A549 treated with AZD2906 at 1 μM for 4 hours (cell line): ENCODE measurements around the gene TMIGD3. TPM values are rescaled to one million over a fixed set of nuclear protein-coding genes. Genes with fewer than 3 reads are reported as not detected.

Experiments used
- total RNA-seq: library from RNA; stranded (reverse); fragments of 200-300 nt; extraction: Qiagen RNA extraction; gene quantifications from 5 replicates; pipeline ENCODE4 v1.2.3, GENCODE V29; 2022

Gene TMIGD3
- total RNA-seq = 0.08 TPM in 1 of 5 replicates, not detected in the others

DNA sequence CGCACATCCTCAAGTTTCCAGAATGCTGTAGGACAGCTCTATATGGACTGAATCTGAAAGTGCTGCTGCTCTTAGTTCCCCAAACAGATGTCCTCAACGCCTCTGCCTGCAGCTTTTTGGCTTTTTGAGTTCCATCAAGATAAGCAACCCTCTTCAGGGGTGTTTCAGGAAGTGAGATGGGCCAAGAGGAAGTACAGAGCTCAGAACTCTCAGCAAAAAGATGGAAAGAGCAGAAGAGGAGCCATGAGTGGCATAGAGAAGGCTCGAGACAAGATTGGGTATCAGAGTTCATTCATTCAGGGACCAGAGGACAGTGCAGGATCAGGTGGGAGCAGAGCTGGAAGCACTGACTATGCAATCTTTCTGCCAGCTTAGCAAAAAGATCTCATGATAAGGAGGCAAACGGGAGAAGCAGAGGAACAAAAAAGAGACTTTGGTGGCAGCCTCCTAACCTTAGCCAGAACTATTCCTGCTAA is at the start of gene TMIGD3, which contains the start of gene ADORA3:
Gene TMIGD3 (minus strand): TSS at position 49 of the 476 bp plus-strand sequence. CDS start 279 bp downstream, outside the sequence.
Gene ADORA3 (minus strand): TSS at position 49 of the 476 bp plus-strand sequence. CDS start 279 bp downstream, outside the sequence.

DNA sequence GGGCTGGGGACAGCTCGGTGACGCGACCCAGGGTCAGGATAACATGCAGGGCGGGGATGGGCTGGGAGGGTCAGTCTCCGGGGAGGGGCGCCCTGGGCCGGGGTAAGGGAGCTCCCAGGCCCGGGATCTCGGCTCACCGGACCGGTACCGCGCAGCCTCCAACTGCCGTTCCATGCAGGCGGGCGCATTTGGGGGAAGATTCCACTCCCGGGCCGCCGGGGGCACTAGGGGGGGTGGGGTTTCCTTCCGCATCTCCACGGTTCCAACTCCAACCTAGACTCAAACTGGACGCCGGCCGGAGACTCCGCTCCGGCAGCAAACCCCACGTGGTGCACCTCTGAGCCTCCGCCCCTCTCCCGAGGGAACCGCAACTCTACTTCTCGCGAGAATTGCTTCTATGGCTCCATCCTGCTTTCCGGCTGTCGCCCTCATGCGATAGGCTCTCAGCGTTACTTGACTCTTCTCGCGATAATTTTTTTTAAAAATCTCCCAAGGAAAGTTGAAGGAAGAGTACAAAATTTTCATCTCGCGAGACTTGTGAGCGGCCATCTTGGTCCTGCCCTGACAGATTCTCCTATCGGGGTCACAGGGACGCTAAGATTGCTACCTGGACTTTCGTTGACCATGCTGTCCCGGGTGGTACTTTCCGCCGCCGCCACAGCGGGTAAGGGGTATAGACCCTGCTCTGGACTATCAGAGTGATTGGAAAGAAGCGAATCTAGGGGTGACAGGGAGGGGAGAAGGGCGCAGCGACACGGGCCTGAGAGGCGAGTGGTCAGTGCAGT is 54.3 kb downstream of the TMIGD3 start, which contains the start of the genes ATP5PB and WDR77:
Gene ATP5PB (plus strand): TSS at position 547 of the 785 bp plus-strand sequence. CDS start 78 bp downstream, at position 625.
Gene WDR77 (minus strand): TSS at position 339 of the 785 bp plus-strand sequence. CDS start 87 bp downstream, at position 252.

Other genes with a start within 250 kb of the TMIGD3 start
- gene CHIA, start 212.8 kb downstream of the TMIGD3 start, total RNA-seq = not detected in 5 replicates
- 0.80 to 1.2 TPM (median 0.97 TPM) in 5 replicates for gene OVGP1, start 75.9 kb downstream of the TMIGD3 start, total RNA-seq
- gene WDR77, start 54.4 kb downstream of the TMIGD3 start, total RNA-seq = 33.8 to 50.4 TPM (median 47.0 TPM) in 5 replicates
- 229 to 276 TPM (median 243 TPM) in 5 replicates for gene ATP5PB, start 54.2 kb downstream of the TMIGD3 start, total RNA-seq
- 0.06 to 0.24 TPM (median 0.11 TPM) in 5 replicates for gene C1orf162, start 29.6 kb downstream of the TMIGD3 start, total RNA-seq
- gene ADORA3, start within 50 bp of the TMIGD3 start, total RNA-seq = not detected in 5 replicates
- 28.7 to 37.1 TPM (median 33.7 TPM) in 5 replicates for gene RAP1A, start 116.2 kb upstream of the TMIGD3 start, total RNA-seq
- gene INKA2, start 235.8 kb upstream of the TMIGD3 start, total RNA-seq = 1.9 to 2.4 TPM (median 2.1 TPM) in 5 replicates